Fibroblast of upper back skin (primary cell): Measurements from ENCODE around the gene DYNLT4.
"Not testable (repeated sequence)": the region's sequence is repeated elsewhere in the genome, so short reads cannot be mapped to it uniquely, and the experiment has no call there.

ENCODE experiments used
- DNase-seq: peaks from one replicate; pipeline ENCODE4 v3.0.0-alpha.2; 2013

Gene DYNLT4

DNA sequence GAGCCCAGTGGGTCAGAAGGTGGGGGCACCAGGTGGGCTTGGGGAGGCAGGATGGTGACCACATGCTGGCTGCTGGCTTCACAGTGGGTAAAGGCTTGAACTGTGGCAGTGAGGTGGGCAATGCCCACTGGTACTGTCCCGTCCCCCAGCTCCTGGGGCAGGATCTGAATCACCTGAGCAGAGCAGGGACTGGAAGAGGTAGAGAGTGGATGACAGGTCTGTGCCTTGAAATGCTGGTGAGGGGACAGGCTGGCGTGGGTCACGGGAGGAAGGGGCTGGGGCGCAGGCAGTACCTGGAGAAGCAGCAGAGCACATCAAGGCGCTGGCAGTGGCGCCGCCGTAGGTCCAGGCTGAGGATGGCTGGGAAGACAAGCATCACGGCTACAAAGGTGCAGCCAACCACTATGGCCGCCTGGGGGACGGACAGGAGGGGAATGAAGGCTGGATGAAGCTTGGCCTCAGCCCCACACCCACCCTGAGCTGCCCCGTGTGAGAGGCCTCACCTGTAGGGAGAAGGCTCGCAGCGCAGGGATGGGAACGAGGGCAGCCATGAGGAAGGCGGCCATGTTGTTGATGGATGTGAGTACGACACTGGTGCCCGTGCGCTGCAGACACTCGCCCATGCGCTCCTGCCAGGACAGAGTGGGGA is 21.0 kb upstream of the DYNLT4 start:
- no peak for DNase-seq

DNA sequence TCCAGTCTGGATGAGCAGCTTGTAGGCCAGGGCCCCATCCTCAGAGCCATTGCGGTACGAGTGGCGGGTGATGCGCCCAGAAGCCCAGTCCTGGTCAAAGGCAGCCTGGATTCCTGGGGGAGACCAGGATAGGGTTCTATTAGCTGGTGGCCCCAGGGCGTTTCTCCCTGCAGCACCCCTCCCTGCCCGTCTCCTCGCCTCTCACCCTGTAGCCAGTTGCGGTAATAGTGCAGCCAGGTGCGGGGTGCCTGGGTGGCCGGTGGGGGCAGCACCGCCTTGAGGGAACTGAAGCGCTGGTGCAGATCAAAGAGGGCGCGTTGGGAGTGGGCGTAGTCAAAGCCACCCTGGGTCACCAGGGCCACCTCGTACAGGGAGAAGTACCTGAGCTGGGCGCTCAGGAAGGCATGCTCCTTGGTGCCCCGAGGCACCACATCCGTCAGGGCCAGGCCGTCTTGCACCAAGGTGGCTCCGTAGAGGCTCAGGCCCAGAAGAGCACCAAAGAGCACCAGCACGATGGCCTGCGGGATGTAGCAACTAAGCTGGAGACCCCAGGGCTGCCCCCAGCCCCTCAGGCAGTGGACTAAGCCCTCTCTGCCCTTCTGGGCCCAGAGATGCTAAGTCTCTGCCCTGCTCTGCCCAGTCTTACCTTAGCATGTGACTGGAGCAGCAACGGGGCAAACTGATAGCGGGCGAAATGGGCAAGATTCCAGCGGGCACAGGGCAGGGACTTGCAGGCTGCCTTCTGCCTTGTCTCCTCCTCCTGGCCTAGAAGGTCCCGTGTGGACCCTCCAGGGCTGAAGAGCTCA is 20.2 kb upstream of the DYNLT4 start:
- no peak for DNase-seq

DNA sequence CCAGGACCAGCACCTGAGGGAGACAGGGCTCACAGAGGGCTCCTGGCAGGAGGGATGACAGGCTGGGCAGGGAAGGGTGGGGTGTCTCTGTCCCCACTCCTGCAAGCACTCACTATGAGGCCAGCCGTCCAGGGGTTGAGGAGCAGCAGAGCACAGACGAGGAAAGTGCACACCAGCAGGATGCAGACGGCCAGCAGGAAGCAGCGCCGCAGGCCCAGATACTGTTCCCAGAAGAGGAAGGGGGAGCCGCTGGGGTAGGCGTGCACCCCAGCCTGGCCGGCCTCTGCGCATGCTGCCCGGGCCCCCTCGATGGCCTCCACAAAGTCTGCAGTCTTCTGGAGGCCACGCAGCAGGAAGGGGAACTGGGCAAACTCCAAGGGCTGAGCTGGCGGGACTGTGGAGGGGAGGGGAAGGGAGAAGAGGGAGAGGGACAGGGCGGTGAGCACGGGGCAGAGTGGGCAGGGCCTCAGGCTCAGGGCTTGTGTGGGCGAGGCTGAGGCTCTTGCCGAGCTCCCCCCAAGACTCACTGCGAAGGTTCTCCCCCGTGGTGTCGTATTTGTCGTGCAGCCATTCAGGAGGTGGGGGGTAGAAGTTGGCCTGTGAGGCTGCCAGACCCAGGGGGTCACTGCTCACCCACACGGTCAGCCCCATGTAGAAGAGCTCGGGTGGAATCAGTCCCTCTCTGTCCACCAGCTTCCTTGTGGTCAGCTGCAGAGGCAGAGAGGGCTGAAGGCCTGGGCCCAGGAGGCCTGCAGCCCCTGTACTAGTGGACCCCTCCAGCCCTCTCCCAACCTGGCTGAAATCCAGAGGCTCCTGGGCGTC is 19.4 kb upstream of the DYNLT4 start:
- no peak for DNase-seq

DNA sequence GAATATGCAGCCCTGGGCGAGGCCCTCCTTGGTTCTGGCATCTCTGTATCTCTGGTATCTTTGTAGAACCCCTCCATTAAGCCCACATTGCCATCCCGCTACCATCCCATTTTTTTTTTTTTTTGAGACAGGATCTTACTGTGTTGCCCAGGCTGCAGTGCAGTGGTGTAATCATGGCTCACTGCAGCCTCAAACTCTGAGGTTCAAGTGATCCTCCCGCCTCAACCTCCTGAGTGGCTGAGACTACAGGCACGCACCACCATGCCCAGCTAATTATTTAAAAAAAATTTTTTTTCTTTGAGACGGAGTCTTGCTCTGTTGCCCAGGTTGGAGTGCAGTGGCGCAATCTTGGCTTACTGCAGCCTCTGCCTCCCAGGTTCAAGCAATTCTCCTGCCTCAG is 17.2 kb upstream of the DYNLT4 start:
- DNase-seq: not testable (repeated sequence)

DNA sequence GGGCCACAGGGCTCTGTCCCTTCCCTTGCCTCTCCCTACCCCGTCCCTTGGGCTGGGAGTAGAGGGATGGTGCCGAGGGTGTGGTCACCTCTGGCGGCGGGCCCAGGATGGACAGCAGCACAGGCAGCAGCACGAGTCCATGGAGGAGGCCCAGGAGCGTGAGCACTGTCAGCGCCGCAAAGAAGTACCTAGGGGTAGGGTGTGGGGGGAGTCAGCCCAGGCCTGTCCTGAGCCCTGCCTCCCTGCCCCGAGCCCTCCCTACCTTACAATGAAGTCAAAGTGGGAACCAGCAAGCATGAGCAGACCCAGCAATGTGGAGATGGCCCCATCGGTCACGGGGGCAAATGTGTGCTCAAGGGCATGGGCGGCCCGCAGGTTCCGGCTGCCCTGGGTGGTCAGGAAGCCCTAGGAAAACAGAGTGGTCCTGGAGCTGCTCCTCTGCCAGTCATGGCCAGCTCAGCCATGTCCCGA is 15.9 kb upstream of the DYNLT4 start:
- DNase-seq: no peak

DNA sequence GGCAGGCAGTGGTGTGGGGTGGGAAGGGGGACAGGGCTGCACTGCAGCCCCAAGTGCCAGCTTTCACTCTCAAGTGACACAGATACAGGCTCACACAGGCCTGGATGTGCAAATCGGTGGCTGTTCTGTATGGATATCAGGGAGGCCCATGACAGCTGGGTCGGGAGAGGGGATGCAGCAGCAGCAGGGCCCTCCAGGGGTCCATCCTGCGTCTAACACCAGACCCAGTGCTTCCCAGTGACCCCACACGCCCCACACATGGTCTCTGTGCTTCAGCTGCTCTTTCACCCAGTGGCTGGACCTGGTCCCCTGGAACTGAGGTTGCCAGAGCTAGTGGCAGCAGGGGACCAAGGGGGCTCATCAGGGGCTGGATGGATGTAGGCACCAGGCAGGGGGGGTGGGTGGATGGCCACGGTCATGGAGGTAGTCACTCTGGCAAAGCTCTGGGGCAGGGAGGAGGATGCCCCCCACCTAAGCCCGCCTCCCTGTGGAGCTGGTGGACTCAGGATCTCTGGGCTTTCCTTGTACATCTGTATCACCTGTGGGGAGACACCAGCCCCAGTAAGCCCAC is 15.1 kb upstream of the DYNLT4 start:
- DNase-seq: no peak

DNA sequence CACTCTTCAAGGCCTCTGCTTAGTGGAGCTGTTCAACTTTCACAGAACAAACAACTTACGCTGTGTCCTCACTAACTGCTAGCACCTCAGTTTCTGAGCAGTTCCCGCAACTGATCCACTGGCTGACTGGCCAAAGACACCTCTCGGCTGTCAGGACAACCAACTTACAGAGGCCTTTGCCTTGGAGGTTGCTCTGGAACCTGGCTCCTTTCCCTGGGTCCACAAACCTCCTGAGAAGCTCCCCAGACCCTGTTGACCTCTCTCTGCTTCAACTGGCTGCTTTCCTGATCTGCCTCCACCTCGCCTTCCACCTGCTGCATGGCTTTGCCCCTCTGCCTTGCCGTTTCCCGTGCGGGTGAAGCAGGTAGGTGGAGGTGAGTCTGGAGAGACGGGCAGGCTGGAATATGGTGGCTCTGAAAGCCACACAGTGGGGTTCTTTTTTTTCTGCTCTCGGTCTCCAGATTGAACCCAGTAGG is 14.1 kb upstream of the DYNLT4 start:
- no peak for DNase-seq

DNA sequence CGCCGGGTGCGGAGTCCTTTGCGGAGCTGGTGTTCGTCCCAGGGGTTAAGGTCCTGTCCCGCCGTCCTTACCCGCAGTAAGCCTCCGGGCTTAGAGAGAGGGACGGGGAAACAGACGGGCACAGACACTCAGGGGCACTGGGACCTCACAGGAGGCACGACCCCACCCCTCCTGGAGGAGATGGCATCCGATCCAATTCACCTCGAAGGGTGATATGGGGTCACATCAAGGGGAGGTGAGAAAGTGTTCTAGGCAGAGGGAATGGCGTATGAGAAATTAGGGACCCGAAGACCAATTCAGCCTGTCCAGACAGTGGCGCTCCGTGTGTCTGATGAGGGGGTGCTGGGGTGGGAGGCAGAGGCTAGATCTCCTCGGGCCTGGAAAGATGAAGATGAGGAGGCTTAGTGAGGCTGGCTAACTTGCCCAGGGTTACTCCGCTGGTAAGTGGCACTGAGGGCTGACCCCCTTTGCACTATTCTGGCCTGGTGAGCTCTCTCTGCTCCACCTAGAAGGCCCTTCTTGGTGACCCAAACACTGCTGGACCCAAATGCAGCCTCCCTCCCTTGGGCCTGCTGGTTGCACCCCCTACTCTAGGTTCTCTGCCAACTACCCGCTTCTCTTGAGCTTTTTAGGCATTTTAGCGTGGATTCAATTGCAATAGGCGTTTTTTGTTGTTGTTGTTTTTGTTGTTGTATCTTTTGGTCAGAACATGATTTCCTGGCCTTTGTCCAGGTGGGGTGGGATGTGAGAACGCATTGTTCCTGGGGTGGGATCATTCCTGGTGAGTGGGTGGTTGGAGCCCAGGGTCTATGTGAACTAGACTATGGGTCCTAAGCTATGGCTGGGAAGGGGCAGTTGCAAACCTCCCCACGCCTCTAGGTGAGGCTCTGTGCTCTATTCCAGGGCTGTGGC is 13.4 kb upstream of the DYNLT4 start:
- no peak for DNase-seq

DNA sequence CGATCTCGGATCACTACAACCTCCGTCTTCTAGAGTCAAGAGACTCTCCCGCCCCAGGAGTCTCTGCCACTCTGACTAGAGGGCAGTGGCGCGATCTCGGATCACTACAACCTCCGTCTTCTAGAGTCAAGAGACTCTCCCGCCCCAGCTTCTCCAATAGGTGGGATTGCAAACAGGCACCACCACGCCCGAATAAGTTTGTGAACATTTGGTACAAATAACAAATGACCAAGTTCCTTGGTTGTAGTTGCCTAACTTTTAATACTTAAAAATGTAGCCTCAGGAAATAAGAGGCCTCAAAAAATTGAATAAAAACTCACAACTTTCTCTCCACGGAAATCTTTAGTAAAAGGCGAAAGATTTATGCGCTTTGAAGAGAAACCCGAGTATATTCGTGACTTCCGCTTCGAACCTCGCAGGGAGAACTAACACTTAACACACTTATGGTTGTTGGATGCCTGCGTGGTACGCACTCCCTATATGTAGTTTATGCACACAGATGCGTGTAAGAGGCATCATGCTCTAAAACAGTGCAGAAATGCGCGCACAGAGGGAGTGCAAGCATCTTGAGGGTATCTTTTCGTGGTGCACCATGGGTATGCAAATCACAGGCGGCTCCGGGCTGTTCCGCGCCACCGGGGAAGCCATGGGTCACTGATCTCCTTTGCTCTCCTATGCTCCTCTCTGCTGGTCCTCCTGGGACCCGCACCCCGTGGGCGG is 12.6 kb upstream of the DYNLT4 start:
- peak; percentile 98 for DNase-seq

DNA sequence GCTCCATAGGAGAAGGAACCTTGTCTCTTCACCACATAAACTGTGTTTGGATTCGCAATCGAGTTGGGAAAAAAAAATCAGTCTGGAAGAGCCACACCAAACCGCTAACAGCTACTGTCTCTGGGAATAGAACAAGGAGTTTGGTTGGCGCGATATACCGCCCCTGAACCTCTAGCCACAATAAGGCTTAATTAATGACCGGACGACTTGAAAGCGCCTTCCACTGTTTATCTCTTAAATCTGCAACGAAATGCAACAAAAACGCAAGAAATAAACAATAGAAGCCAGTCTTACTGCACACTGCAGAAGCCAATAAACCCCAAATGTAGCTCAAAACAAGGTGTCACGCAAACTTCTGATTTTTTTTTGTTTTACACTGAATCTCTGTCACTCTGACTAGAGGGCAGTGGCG is 12.1 kb upstream of the DYNLT4 start:
- no peak for DNase-seq

DNA sequence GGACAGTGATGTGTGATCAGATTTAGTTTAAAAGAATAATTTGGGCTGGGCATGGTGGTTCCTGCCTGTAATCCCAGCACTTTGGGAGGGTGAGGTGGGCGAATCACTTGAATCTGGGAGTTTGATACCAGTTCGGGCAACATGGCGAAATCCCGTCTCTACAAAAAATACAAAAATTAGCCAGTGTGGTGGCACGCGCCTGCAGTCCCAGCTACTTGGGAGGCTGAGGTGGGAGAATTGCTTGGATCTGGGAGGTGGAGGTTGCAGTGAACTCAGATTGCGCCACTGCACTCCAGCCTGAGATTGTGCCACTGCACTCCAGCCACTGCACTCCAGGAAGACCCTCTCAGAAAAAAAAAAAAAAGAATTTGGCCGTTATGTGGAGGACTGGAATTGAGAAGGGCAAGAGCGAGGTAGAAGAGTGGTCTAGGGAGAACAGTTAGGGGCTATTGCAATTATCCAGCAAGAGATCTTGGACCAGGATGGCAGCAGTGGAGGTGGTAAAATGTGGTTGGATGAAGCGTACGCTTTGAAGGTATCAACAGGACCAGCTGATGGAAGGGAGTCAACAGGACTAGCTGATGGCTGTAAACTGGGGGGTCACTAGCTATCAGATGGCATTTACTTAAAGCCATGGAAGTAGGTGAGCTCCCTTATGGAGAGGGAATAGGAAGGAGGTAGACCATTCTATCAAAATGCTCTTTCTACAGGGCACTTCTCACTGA is 10.8 kb upstream of the DYNLT4 start:
- DNase-seq: no peak

DNA sequence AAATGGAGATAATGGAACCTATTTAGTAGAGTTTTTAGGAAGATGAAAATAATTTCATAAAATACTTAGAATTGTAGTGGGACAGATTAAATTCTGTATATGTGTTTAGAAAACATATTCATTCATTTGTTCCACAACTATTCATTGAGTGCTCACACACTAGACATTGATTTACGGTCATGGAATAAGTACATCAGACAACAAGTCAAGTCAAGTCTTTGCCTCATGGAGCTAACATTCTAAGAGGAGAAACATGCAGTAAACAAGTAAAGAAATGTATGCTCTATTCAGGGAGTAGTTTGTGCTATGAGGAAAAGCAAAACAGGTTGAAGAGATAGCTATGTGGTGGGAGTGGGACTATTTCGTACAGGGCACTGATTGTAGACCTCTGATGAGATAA is 10.2 kb upstream of the DYNLT4 start:
- no peak for DNase-seq

DNA sequence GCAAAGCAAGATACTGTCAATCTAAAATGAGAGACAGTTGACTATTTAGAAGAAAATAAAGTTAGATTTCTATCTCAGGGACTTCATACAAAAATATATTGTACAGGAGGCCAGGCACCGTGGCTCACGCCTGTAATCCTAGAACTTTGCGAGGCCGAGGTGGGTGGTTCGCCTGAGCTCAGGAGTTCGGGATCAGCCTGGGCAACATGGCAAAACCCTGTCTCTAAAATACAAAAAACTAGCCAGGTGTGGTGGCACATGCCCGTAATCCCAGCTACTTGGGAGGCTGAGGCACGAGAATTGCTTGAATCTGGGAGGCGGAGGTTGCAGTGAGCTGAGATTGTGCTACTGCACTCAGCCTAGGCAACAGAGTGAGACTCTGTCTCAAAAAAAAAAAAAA is 8.8 kb upstream of the DYNLT4 start:
- DNase-seq: not testable (repeated sequence)

DNA sequence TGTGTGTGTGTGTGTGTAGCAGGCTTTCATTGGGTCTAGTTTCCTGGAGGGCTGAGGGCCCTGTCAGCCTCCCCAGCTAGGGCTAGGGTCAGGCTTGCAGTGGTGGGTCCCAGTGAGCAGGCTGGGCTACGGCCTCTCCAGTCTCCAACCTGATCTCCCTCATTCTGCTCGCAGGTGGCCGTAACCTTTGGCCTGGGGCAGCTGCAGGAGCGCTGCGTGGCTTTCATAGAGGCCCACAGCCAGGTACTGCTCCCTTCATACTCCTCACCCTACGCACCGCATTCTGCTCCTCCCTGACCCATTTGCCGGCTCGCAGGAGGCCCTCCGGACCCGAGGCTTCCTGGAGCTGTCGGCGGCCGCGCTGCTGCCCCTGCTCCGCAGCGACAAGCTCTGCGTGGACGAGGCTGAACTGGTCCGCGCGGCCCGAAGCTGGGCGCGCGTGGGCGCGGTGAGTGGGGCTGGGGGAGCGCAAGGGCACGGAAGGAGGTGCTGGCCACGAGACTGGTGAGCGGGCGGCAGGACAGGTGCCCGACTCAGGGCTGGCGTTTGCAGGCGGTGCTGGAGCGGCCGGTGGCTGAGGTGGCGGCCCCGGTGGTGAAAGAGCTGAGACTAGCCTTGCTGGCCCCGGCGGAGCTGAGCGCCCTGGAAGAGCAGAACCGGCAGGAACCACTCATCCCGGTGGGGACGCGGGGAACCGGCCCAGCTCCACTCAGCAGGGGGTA is 5.8 kb upstream of the DYNLT4 start:
- no peak for DNase-seq

DNA sequence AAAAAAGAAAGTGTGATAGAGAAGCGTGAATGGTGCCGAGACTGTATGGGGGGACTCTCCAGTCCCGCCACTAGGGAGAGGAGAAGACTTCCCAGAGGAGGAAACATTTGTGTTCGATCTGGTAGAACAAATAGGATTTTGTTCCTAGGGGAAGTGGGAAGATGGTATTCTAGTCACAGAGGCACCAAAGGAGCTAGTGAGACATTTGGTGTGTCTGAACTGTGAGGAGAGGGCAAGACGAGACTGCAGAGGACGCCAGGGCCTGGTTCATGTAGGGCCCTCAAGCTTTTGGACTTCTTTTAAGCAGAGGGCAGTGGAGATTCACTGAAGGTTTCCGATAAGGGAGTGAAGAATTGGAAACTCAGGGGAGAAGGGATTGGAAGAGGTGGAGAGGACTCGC is 4.1 kb upstream of the DYNLT4 start:
- no peak for DNase-seq

DNA sequence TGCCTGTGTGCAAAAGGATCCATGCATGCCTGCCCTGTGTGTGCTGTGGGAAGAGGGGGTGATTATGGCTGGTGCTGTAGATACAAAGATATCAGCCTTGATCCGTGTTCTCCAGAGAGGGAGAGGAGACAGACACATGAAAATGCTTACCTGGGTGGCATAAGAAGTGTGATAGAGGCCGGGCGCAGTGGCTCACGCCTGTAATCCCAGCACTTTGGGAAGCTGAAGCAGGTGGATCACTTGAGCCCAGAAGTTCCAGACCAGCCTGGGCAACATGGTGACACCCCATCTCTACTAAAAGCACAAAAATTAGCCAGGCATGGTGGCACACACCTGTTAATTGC is 3.6 kb upstream of the DYNLT4 start:
- not testable (repeated sequence) for DNase-seq

DNA sequence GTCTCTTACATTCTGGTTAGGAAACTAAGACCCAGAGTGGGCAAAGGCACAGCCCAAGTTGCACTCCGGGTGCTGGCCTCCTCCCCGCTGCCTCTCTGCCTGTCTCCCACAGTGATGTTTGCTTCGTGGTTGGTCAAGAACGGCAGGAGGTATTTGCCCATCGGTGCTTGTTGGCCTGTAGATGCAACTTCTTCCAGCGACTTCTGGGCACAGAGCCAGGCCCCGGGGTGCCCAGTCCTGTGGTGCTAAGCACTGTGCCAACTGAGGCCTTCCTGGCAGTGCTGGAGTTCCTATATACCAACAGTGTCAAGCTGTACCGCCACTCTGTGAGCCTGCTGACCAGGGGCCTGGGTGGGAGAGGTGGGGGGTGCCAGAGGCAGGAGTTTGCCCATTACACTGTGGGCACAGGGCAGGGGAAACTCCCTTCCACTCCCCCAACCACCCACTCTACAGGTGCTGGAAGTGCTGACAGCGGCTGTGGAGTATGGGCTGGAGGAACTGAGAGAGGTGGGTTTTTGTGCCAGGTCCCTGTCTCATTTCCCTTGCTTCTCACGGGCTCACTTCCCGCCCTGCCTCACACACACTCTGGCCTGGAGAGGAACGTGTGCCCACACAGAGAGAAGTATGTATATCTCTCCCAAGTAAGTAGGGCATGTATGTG is 3.1 kb upstream of the DYNLT4 start:
- no peak for DNase-seq

DNA sequence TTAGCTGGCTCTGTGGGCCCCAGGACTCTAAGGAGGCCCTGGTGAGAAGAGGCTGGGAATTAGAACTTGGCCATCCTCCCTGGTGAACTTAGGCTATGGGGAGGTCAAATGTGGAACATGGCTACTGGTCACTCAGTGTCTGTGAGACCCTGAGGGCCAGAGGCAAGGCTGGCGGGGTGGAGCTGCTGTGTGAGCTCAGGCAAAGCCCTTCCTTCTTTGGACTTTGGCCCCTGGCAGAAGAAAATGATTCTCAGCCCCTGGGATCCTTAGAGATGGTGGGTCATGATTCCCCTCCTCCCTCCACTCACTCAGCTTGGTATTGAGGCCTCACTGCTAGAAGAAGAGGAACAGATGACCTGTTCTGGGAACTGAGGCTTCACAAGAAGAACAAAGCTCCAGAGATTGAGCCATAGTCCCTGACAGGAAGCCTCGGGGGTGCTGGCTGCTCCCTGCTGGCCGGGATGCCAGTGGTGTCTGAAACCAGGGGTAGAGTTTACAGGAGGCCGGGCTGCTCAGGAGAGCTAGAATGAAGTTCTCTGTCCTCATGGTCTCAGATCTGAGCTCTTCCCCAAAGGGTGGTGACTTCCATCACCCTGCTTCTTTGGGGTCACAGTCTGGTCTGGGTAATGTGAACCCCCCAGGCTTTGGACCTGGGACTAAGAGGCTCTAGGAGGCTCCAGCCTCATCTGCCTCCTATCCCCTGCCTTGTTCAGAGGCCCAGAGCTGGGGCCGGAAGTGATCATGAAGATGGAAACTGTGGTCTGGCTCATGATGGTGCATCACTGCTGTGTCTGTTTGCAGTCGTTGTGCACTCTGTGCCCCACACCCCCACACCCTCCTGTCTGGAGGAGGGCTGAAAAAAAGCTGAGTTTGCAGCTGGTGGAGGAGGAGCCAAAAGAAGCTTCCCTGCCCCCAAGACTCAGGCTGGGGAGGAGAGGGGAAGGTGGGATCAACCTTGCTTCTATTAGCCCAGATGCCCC is 2.1 kb upstream of the DYNLT4 start:
- DNase-seq: peak; percentile 84
